ENCODE measurements around the gene RAB5A.
"Not testable (repeated sequence)": the region's sequence is repeated elsewhere in the genome, so short reads cannot be mapped to it uniquely, and the experiment has no call there.

DNA sequence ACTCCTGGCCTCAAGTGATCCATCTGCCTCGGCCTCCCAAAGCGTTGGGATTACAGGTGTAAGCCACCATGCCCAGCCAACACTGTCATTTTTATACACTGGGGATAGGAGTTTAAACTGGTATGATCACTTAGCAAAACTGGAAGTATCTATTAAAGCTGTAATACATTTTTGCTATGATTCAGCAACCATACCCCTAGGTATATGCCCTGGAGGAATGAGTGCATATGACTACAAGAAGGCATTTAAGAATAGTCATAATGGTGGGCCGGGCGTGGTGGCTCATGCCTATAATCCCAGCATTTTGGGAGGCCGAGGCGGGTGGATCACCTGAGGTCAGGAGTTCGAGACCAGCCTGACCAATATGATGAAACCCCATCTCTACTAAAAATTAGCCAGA is 85.0 kb downstream of the RAB5A start:
- TF ChIP-seq, protein P1, sequence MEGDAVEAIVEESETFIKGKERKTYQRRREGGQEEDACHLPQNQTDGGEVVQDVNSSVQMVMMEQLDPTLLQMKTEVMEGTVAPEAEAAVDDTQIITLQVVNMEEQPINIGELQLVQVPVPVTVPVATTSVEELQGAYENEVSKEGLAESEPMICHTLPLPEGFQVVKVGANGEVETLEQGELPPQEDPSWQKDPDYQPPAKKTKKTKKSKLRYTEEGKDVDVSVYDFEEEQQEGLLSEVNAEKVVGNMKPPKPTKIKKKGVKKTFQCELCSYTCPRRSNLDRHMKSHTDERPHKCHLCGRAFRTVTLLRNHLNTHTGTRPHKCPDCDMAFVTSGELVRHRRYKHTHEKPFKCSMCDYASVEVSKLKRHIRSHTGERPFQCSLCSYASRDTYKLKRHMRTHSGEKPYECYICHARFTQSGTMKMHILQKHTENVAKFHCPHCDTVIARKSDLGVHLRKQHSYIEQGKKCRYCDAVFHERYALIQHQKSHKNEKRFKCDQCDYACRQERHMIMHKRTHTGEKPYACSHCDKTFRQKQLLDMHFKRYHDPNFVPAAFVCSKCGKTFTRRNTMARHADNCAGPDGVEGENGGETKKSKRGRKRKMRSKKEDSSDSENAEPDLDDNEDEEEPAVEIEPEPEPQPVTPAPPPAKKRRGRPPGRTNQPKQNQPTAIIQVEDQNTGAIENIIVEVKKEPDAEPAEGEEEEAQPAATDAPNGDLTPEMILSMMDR (IDR thresholded peaks at IDR 0.05) = not testable (repeated sequence)
- not testable (repeated sequence) for TF ChIP-seq POLR2A (IDR thresholded peaks at IDR 0.05)
